Bronchial epithelial cell (primary cell): ENCODE results near the gene DMC1. TPM values are rescaled to one million over a fixed set of nuclear protein-coding genes. Genes with fewer than 3 reads are reported as not detected.

ENCODE experiments used
- DNase-seq: peaks from one replicate; pipeline ENCODE4 v3.0.0-alpha.2; 2010; ENCODE audit warnings: low read depth
- FAIRE-seq: peaks from 2 replicates; lab custom pipeline; 2011; peaks lifted over from hg19 to GRCh38; lab: Jason Lieb, UNC
- H3K27me3 ChIP-seq: 2 replicates; pipeline ENCODE4 v1.5.1; 2011; ENCODE audit warnings: low read length; ENCODE audit not compliant: control insufficient read depth, insufficient read depth
- H3K36me3 ChIP-seq: 2 replicates; pipeline ENCODE4 v1.5.1; 2011; ENCODE audit warnings: low read length; ENCODE audit not compliant: control insufficient read depth, insufficient read depth
- H3K4me3 ChIP-seq: 2 replicates; pipeline ENCODE4 v1.5.1; 2011; ENCODE audit warnings: mild to moderate bottlenecking, low read depth, low read length, control low read depth
- CTCF ChIP-seq: IDR thresholded peaks from 2 replicates; pipeline ENCODE4 v1.5.1; 2011; ENCODE audit warnings: mild to moderate bottlenecking, moderate library complexity, low read length, control low read depth, inconsistent platforms; ENCODE audit not compliant: insufficient read depth, severe bottlenecking
- total RNA-seq: library from RNA; depleted of rRNA; stranded (reverse); fragments of >200 nt; gene quantifications from 2 replicates; pipeline ENCODE4 v1.2.1, GENCODE V29; 2014

Gene DMC1
- total RNA-seq, 1 donor from 2014 or later = 1.1 TPM

GRCh38 chr22:38501797-38502672 is 67.9 kb downstream of the DMC1 start:
- H3K4me3 ChIP-seq = no peak overlapping the region
- DNase-seq = no peak
- no peak for FAIRE-seq
- H3K36me3 ChIP-seq = peaks cover 14% of the 10 kb centered on the region
- no peaks in the 10 kb centered on the region for H3K27me3 ChIP-seq
- no peak for TF ChIP-seq CTCF

GRCh38 chr22:38497869-38498268 is 72.1 kb downstream of the DMC1 start:
- no peak for TF ChIP-seq CTCF
- DNase-seq (no peak), FAIRE-seq (no peak)
- Histone ChIP-seq H3K36me3 (peaks cover 36% of the 10 kb centered on the region), H3K27me3 (no peaks in the 10 kb centered on the region), H3K4me3 (no peak overlapping the region)

- no peak for DNase-seq
- no peak for FAIRE-seq
- Histone ChIP-seq H3K27me3 (no peaks in the 10 kb centered on the region), H3K4me3 (no peak overlapping the region), H3K36me3 (peaks cover 44% of the 10 kb centered on the region)
- TF ChIP-seq CTCF = no peak
Measured at GRCh38 chr22:38494939-38495338, 75.0 kb downstream of the DMC1 start.

- DNase-seq = no peak
- no peak for TF ChIP-seq CTCF
- no peaks in the 10 kb centered on the region for H3K27me3 ChIP-seq
- FAIRE-seq = no peak
- no peak overlapping the region for H3K4me3 ChIP-seq
- H3K36me3 ChIP-seq = peaks cover 47% of the 10 kb centered on the region
Measured at GRCh38 chr22:38494498-38494897, 75.5 kb downstream of the DMC1 start.

- Histone ChIP-seq H3K27me3 (no peaks in the 10 kb centered on the region), H3K4me3 (no peak overlapping the region), H3K36me3 (peaks cover 48% of the 10 kb centered on the region)
- no peak for FAIRE-seq
- no peak for TF ChIP-seq CTCF
- DNase-seq = no peak
Measured at GRCh38 chr22:38491707-38492348, 78.2 kb downstream of the DMC1 start.
